CD4-positive, alpha-beta T cell treated with Interleukin-15 for 1 hour (primary cell): ENCODE results near the gene KCTD1.
A peak's percentile ranks its signal among the peaks of the same experiment; 100 is the strongest.

ENCODE experiments used
- DNase-seq: peaks from one replicate; pipeline ENCODE4 v3.0.0-alpha.2; 2020

Gene KCTD1

DNA sequence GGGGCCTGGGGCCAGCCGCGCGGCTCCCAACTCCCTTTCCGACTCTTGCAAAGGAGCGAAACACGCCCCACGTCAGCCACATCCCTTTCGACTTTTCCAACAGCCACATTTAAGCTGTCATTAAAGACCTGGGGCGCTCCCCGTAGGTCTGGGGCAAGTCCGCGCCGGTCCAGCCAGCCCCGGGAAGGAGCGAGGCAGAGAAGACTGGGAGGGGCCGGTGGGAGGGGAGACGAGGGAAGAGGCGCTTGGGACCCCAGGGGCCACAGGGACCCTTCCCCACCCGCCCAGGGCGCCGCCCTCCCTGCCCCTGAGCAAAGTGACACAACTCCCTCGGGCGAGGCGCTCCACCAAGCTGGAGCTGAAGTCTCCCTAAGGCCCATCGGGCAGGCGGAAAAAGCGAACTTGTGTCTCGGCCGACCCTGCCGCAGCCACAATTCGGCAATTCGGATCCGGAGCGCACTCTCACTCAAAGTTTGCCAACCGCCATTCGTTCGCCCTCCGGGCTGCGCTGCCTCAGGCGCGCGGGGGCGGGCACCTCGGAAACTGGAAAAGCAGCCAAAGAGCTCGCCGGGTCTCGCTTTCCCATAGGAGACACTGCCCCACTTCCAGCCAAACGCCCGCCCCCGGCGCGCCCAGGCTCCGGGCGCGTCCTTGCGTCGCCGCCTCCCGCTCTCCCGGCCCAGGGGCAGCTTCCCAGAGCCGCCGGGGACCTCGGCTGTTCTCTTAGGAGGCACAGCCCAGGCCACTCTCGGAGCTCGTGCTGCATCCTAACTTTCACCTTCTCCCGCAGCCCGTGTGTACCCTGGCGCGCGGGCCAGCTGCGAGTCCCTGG, 1.1 kb upstream of the KCTD1 start:
- DNase-seq: no peak

DNA sequence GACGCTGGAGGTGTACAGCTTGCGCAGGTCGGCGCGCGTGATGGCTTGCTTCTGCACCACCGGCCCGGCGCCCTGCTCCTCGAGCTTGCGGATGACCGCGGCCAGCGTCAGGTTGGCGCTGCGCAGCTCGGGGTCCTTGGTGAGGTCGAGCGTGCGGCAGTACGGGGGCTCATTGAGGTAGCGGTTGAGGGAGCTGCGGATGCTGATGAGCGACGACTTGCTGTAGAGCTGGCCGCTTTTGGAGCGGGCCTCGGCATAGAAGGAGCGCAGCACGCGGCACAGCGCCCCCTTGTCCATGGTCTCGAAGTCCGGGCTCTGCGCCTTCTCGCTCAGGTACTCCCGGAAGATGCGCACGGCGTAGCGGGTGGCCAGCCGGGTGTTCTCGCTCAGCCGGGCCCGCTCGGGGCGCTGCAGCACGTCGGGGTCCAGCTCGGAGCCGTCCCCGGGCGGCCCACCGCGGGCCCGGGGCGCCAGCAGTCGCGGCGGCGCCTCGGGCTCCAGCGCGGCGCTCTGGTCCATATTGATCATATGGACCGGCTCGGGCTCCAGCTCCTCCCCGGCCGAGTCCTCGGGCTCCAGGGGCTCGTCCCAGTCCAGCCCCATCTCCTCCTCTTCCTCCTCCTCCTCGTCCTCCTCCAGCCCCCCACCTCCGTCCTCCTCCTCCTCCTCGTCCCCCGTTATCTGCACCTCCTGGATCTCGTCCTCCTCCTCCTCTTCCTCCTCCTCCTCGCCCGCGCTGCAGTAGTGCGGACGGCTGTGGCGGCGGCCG, 523 bp downstream of the KCTD1 start:
- peak; percentile 53 for DNase-seq

DNA sequence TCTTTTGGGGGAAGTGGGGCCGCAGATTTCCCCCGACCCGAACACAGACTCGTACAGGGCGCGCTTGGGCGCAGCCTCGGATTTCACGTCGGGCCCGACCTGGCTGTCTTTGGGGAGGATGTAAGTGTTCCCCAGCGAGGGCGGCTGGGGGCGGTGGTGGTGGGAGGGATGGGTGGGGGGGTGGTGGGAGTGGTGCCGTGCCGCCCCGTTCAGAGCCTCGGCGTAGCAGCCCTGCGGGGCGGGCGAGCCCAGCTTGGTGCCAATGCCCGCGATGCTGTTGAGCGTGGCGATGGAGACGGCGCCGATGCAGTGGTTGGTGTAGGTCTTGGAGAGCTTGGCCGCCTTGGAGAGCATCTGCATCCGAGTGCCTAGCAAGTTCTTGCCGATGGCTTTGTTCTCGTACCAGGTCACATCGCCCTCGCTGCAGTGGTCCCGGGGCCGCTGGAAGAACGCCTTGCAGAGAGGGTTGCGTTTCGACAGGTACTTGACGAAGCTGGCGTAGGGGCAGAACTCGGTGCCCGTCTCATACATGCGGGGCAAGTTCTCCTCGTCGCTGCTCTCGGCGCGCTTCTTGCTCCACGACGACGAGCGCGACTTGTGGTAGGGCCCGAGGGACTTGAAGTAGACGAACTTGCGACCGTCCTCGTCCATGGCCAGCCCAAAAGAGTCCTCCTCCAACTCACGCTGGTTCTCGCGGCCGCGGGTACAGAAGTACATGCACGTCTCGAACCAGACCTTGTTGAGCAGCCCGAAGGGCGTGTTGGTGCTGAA, 1.3 kb downstream of the KCTD1 start:
- DNase-seq: no peak

GRCh38 chr18:26546170-26546874, 2.0 kb downstream of the KCTD1 start:
- no peak for DNase-seq

GRCh38 chr18:26545335-26546123, 2.8 kb downstream of the KCTD1 start:
- no peak for DNase-seq

GRCh38 chr18:26544451-26544850, 3.9 kb downstream of the KCTD1 start:
- DNase-seq: no peak

DNA sequence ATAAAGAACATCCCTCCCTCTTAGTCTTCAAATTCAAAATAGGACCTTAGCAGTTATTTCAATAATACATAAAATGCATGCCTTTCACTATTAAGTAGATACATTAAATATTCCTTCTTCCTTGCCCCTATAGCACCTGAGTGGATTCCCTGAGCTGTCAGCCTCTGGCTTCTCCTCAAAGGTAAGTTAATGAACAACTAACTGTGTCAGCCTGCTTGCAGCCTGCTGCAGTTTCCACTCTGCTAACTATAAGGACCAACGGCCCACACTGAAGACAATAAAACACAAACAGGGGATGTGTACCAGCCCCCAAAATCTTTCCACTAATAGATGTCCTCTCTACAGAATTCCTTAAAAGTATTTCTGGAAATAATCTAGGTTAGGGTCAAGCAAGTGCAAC, 5.0 kb downstream of the KCTD1 start:
- no peak for DNase-seq

DNA sequence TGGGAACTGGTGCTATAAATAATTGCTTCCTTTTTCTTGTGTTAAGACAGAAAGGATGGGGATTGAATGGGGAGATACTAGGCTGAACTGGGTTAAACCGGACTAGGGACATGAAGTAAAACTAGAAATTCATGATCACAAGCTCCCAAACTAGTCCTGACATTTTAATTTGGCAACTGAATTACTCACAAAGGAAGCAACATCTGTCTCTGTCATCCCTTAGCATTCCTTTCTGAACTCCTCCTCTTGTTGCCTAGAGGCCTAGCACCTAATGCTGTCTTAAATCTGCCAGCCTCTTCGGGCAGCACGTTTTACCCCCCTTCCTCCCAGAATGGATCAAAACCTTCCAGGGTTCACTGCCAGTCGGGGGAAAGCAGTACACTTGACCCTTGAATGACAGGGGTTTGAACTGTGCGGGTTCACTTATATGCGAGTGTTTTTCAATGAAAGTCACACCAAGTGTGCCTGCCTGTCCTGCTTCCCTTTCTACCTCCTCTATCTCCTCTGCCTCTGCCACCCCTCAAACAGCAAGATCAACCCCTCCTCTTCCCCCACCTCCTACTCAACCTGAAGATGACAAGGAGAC, 8.2 kb downstream of the KCTD1 start:
- no peak for DNase-seq

- no peak for DNase-seq
These were observed 9.8 kb downstream of the KCTD1 start for GRCh38 chr18:26538524-26538923.

DNA sequence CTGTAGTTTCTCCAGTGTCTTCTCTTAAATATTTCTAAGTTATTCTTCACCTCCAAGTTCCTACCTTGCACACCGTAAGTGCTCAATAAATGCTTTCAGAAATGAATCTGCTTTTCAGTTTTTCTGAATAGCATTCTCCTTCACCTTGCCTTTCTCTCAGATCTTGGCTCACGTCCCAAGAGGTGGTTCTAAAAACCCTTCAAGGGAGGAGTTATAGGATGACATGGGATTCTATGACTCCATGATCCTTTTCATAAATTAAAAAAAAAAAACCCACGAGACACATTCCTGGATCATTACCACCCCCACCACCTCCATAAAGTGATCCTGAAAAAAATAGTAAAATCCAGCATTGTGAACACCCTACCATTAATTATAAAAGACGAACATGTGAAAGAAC, 11.7 kb downstream of the KCTD1 start:
- no peak for DNase-seq

DNA sequence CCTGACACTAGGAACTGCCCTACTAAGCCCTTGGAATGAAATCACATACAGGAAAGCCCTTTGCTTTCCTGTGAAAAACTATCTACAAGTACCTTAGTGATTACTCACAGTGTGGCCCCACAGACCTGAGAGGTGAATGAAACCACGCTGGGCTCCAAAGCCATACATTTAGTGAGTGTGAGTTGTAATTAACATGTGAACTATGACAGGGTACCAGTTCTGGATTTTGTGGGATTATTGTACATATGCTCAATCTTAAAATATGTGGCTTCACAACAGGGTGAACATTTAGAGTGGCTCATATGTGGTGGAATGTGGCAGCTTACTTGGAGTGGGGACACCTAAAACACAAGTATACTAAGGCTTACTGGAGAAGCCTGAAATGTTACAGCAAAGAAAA, 12.3 kb downstream of the KCTD1 start:
- no peak for DNase-seq

GRCh38 chr18:26535630-26536029, 12.7 kb downstream of the KCTD1 start:
- no peak for DNase-seq

DNA sequence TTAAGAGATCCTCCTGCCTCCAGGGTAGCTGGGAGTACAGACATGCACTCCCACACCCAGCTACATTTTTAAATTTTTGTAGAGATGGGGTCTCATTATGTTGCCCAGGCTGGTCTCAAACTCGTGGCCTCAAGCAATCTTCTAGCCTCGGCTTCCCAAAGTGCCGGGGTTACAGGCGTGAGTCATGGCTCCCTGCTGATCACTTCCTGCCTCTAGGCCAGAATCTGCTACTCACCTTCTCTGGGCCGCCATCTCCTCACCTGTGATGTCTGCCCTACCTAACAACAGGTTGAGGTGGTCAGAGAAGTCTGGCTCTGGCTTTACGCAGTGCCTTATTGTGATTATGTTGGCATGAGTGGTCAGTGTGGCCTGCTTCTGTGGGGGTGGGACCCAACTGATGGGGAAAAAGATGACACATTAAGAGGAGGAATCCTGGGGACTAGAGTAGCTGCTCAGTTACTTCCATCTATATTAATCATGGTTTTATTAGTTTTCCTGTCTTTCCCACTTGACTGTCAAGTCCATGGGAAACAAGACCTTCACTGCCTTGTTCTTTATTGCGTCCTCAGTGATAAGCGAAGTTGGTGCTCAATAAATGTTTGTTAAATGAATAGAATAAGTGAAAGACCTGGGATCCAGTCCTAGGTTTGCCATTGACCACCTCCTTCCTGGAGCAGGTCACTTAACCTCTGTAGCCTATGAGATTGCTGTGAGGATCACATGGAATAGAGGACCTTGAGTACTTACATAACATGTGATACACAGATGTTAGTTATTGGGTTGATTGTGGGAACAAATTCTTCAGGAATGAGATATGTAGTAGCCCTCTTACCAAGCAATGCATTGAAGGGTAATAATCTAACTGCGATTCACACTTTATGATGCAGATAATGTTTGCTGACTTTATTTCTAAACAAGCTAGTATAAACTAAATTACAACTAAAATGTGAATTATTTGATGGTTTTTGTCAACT, 15.7 kb downstream of the KCTD1 start:
- DNase-seq: no peak

DNA sequence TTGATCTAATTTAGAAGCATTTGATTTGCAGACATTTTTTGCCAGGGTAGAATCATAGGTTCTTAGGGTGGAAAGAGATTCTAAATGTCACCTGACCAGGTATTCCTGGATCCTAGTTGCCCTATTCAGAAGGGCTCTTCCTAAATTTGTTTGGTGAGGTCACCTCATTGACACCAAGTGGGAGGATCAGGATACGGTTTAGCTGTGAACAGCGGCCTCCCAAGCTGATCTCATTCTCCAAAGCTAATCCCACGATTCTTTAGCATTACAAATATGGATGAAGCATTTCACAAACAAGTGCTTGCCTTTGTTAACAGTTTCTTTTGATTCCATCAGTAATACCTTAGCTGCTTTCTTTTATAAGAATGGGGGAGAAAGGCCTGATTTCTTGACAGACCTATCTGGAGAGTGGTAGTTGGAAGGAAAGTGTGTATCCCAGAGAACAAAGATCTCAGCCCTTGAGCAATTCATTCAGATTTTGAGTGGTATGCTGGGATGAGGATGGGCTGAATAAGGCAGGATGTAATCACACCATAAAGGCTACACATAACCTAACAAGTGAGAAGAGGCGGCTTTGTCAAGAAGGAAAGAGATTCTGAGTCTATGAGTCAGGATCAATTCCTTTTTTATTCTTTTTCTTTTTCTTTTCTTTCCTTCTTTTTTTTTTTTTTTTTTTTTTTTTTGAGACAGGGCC, 16.6 kb downstream of the KCTD1 start:
- no peak for DNase-seq

GRCh38 chr18:26526966-26527234, 21.5 kb downstream of the KCTD1 start:
- DNase-seq: no peak

DNA sequence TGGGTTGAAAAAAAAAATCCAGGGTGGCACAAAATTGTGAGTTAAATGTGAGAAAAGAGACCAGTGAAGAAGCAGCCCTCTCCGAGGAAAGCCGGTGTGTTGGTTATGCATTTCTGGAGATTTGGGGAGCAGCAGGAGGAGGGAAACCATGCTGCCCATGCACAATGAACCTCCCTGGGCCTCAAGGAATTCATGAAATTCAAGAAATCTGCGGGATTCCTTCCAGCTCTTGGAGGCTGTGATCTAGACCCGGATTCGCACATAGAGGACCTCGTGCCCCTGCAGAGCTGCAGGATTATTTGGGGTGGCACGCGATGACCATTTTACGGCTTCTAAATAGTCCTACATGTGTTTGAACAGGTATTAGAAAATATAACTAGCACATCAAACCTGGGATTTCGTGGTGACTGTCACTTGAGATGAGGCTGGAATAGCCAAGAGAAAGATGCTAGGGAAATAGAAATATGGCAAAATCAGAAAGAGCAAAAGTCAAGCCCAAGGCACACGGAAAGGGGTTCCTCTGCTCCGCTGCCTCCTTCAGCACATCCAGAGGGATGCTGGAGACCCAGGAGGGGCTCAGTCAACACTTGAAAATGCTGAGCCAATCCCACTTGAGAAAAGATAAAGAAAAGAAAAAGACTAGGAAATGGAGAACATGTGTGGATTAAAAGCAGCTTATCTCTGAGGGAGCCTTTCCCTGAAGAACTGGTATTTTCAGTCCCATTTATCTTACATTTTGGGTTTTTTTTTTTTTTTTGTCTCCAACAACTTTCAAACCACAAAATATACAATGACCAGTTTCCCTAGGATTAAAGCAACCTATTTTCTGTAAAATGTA, 22.0 kb downstream of the KCTD1 start:
- no peak for DNase-seq

DNA sequence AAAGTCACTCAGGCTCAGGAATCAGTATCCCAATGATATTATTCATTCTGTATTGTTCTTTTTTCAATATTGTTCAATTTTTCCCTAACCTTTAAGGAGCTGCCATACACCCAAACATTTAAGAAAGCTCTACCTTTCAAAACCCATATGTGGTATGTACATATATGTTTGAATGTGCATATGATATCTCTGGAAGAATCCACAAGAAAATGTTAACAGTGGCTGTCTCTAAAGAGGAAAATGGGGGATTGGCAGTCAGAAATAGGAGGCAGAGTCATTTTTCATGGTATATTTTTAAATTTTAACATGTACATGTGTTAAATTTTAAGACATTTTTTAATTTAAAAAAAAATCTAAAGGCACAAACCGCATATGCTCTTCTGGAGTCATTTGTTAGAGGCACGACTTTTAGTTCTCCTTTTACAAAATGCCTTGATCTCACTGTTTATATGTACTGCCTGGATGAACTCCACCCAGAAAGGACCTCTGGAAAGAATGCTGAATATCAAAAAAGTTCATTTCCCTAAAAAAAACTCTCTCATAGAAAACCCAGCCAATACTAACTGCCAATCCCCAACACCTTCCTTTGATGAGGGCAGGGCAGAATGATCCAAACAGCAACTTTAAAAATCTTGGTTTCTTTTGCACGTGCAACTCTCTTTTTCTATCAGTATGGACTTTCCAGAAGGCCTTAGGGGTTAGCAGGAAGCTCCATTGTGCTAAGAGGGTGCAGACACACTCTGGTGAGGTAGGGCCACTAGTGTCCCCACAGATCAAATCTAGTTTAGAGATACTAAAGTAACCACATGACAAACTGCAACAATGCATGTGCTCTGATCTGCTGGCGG, 23.6 kb downstream of the KCTD1 start:
- no peak for DNase-seq

DNA sequence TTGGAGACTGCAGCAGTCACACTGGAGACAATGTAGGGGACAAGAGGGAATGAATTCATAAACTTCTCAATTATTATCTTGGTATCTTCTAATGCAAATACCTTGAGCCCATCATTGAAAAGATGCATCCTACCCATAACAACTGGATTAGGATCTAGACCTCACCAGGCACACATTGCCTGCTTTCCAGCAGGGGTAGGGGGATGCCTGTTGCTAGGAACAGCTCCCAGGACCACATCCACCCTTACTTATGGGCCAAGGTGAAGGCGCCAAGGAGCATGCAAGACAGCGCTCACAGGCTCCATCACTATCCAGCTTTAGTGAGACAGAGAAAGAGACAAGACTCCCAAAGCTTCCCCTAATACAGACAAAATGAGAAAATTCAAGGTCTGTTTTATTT, 24.4 kb downstream of the KCTD1 start:
- no peak for DNase-seq
